ENCODE measurements around the gene AMN.

- TF ChIP-seq CTCF (conservative IDR thresholded peaks at IDR 0.05; ENCODE audit: low read depth in 2 of 2) (no peak), POLR2AphosphoS5 (IDR thresholded peaks at IDR 0.05; ENCODE audit: low read depth) (no peak)
Measured at GRCh38 chr14:102913341-102914211, 8.9 kb upstream of the AMN start.

Measured in GM23338 (cell line).